ENCODE results near the gene HPGDS.
"Not testable (repeated sequence)": the region's sequence is repeated elsewhere in the genome, so short reads cannot be mapped to it uniquely, and the experiment has no call there.

HPGDS gene

DNA sequence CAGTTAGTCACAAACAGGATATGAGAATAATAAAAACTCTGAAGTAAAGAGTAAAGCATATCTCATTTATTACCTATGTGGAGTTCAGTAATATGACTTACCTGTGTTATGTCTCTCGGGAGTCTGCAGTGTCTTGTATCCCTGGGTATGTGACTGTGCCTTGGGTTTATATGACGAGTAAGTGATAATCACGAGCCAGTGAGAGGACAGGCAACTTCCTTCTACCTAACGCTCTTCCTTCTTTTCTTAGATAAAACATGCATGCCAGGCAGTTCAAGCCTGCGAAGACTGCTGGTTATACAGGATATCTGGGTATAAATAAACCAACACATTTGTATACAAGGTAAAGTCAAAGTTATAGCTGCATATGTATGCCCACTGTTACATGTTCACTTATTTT, at the start of gene HPGDS:
Gene HPGDS, minus strand, starts transcription at position 143 of the 400 bp plus-strand sequence. CDS start 8,207 bp downstream, outside the sequence.
- no peak for DNase-seq (ENCODE audit: low read depth in 2 of 2)

DNA sequence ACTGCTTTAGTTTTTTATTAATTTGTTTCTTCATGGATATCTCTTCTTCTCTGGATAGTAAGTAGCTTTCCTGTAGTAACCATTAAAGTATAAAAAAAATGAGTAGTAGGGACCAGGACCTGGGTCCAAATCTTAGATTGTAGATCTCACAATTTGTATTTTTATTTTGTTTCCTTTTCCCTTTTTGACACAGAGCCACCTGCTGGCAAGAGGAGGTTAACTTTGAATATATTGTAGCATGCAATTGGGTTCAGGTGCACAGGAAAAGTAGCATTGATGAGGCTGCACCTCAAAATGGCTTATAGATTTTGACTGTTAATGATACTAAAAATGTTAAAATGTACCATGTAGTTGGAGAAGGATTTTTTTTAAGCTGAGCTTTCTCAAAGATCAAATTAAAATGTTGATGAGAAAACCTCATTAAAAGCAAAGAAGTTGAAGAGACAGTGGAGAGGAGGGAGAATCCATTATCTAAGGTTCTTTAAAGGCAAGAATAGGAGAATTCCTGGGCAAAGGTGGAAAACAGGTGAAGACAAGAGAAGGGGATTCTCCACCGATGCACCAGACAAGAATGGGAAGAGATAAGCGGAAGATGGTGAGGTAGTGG, 48.3 kb upstream of the HPGDS start:
- DNase-seq (ENCODE audit: low read depth in 2 of 2), result no peak

DNA sequence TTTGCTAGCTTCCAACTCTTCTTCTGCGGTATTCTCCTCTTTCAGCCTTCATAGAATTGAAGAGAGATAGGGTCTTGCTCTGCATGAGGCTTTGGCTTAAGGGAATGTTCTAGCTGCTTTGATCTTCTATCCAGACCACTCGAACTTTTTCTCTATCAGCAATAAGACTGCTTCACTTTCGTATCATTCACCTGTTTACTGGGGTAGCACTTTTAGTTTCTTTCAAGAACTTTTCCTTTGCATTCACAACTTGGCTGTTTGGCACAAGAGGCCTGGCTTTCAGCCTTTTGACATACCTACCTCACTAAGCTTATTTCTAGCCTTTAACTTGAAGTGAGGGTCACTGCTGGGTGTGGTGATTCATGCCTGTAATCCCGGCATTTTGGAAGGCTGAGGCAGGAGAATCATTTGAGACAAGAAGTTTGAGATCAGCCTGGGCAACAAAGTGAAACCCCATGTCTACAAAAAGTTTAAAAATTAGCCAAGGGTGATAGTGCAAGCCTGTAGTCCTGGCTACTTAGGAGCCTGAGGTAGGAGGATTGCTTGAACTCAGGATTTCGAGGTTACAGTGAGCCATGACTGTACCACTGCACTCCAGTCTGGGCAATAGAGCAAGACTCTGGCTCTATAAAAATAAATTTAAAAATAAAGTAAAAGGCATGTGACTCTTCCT, 47.1 kb upstream of the HPGDS start:
- no peak for DNase-seq (ENCODE audit: low read depth in 2 of 2)

DNA sequence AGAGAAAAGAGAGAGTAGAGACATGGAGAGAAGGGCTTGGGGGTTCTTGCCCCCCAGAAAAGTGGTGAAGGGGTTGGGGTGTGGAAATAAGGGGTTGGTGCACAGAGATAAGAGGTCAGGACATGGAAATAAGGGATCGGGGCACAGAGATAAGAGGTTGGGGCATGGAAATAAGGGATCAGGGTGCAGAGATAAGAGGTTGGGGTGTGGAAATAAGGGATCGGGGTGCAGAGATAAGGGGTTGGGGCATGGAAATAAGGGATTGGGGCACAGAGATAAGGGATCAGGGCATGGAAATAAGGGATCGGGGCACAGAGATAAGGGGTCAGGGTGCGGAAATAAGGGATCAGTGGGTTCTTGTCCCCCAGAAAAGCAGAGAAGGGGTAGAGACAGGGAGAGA, 45.3 kb upstream of the HPGDS start:
- not testable (repeated sequence) for DNase-seq (ENCODE audit: low read depth in 2 of 2)

DNA sequence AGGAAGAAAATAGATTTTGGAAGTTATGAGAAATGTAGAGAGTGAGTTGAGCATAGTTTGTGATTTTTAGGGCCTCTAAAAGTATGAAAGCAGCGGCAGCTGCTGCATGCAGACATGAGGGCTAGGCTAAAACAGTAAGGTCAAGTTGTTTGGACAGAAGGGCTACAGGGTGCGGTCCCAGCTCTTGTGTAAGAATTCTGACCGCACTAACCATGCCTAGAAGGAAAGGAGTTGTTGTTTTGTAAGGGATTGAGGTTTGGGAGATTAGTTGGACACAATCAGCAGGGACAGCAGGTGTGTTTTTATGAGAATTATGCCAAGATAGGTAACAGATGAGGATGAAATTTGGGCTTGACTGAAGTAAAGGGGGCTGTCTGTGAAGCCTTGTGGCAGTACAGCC, 42.8 kb upstream of the HPGDS start:
- DNase-seq (ENCODE audit: low read depth in 2 of 2), result not testable (repeated sequence)

DNA sequence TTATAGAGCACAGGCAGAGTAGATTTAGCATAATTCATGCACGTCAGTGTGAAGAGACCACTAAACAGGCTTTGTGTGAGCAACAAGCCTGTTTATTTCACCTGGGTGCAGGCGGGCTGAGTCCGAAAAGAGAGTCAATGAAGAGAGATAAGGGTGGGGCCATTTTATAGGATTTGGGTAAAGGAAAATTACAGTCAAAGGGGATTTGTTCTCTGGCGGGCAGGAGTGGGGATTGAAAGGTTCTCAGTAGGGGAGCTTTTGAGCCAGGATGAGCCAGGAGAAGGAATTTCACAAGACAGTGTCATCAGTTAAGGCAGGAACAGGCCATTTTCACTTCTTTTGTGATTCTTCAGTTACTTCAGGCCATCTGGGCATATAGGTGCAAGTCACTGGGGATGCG, 40.3 kb upstream of the HPGDS start:
- not testable (repeated sequence) for DNase-seq (ENCODE audit: low read depth in 2 of 2)

DNA sequence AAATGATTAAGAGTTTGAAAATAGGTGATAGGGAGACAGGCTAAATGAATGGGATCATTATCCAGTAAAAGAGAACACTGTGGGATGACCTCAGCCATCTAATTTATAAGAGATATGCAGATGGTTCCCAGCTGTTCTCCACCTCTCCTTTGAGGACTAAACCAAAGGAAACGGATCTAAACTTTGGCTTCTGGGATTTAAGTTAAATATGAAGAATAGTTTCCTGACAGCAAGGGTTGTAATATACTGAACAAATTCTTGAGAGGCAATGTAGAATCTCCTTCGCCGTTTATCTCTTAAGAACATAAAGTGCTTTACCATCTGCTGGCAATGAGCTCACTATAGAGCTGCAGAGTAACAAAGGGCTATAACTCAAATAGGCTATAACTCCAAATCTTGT, 35.4 kb upstream of the HPGDS start:
- no peak for DNase-seq (ENCODE audit: low read depth in 2 of 2)

DNA sequence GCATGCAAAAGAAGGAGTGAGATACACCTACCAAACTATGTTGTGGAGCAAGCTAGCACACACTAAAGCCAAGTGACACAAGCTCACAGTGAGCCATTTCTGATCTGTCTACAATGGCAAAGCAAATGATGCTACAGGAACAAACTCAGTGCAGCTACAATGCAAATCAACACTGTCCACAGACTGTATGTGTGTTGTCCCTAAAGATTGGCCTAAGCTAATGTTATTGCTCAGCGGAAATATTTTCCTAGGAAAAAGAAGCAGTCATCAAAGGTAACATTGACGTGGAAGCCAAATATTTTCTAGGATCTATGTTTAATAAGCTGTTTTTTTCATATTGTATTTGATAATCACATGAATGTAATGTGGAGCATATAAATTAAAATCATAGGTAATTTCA, 34.7 kb upstream of the HPGDS start:
- no peak for DNase-seq (ENCODE audit: low read depth in 2 of 2)

DNA sequence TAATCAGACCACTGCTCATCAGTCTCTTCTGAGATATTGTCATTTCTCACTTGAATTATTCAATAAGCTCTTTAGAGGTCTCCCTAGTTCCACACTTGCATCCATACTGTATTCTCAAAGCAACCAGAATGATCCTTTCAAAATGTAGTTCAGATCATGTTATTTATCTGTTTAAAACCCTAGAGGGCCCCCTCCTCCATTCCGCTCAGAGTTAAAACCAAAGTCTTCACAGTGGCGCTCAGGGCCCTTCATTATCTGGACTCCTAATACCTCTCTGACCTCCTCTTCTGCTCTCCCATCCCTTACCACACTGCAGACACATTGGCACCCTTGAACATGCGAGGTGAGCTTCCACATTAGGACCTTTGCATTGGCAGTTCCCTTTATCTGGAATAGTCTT, 32.7 kb upstream of the HPGDS start:
- no peak for DNase-seq (ENCODE audit: low read depth in 2 of 2)

DNA sequence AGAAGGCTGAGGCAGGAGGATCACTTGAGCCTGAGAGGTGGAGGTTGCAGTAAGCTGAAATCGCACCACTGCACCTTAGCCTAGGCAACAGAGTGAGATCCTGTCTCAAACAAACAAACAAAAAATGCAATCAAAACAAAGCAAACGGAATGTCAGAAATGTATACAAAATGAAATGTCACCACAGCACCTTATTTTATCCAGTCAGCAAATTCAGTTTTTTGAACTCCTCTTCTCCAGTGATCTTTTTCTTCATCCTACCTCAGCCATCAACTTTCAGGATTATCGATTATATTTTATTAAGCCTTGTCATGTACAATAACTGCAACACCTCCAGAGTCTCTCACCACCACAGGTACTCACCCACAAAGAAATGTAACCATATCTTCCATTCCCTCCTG, 31.1 kb upstream of the HPGDS start:
- DNase-seq (ENCODE audit: low read depth in 2 of 2), result no peak

DNA sequence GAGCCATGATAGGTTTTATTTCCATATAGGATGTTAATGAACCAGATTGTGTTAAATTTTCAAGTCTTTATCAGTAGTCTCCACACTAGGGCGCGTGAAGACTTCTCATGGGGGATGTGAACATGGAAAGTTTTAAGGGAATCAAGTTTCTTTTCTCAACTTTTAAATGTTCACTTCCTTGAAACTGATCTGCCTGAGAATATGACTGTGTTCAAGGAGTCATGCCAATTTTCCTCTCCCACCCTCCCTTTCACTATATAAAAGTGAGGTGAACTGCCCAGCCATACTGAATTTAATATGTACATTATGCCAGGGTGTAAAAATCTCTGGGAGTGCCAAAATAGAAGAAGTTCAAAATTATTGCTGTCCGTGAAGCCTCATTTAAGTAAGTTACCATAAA, 30.4 kb upstream of the HPGDS start:
- no peak for DNase-seq (ENCODE audit: low read depth in 2 of 2)

DNA sequence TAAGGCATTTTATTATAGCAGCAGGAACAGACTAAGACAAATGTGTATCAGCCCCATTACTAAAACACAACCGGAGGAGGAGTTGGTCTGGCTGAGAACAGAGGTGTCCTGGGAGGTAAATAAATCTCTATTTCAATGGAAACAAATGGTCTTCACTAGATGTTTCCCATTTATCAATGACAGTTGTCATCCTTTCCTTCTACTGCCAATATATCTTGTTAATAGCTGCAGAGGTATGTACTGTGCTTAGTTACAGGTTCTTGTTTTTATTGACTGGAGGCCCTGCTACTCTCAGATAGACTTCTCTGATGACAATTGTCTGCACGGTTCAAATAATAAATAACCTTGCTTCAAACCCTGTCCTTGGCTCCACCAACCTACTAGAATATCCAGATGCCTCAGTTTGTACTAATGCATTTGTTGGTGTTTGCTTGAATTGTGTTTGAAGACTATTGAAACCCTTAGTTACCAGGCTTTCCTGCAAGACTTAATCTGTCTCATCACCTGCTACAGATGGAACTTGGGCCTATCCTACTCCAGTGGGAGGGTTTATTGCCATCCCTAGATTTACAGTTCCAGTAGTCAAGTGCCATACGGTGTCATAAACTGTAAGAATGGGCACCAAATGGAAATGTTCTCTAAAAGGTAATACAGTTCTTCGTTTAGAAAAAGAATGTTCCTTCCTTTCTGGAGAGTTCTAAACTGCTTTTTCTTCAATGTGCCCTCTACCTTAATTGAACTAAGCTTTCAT, 29.8 kb upstream of the HPGDS start:
- no peak for DNase-seq (ENCODE audit: low read depth in 2 of 2)

DNA sequence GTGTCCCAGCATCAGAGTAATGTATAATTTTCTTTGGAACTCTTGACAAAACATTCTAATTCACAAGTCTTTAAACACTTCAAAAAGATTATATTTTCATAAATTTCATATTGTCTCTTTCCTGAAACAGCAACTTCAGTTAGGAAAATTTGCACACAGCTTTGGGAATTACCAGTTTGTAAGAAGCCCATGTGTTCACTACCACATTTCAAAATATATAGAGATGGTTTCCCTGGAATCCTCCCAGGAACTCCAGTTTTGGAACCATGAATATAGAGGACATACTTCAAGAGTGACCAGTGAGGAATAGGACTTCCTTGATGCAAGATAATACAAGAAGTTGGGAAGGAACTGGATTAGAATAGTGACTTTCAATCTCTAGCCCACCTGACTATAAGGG, 28.7 kb upstream of the HPGDS start:
- DNase-seq (ENCODE audit: low read depth in 2 of 2), result no peak

DNA sequence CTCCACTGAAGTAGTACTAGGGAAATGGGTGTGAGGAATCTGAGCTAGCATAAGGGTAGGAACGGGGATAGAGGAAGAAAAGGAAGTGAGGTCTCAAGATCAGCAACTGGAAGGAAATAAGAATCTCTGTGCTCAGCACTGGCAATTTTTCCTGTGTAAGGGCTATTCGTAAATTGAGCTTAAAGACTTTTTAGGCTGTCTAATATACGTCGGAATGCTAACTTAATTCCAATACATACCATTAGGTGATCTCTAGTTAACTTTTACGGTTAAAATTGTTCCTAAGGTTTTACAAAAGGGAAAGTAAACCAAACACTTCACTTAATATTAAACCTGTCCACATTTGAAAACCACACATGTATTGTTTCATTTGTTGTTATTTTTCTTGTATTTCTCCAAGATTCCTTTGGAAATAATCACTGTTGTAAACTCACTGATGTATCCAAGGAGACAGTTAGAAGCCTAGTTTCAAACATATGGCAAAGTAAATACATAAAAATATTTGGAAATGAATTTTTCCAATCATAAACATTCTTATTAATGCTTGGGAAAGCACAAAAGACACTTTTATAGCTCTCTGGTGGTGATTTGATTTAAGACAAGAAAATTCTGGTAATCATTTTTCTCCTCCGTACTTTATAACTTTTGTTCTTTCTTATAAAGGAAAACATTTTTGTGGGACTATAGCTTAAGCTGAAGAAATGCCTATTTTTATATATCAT, 28.1 kb upstream of the HPGDS start:
- no peak for DNase-seq (ENCODE audit: low read depth in 2 of 2)

DNA sequence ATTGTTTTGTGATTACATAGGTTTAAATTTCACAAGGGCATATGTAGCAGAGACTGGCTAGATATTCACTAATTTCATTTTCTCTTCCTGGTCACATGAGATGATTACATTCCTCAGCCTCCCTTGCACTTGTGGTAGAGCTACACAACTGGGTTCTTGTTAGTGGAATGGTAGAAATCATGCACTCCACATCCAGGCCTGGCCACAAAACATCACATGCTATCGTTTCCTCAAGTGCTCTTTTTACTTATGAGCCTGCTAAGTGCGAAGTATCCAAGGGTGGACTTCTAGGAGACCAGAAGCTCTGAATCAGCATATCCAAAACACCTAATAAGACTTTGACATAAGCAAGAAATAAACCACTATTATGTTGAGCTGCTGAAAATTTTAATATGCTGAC, 26.4 kb upstream of the HPGDS start:
- no peak for DNase-seq (ENCODE audit: low read depth in 2 of 2)

DNA sequence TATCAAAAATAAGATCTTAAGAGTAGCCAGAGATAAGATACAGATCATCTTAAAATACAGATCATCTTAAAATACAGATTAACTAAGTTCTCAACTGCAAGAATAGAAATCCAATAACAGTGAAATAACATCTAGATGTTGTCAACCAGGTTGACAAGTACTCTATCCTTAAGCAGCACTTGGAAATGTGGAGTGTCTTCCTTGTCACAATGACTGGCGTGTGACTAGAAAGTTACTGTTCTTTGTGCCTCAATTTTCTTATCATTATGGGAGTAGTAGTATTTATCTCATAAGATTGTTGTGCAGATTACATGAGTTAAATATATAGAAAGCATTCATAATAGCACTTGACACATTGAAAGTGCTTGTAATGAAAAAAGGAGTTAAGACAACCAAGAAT, 25.8 kb upstream of the HPGDS start:
- DNase-seq (ENCODE audit: low read depth in 2 of 2), result no peak

DNA sequence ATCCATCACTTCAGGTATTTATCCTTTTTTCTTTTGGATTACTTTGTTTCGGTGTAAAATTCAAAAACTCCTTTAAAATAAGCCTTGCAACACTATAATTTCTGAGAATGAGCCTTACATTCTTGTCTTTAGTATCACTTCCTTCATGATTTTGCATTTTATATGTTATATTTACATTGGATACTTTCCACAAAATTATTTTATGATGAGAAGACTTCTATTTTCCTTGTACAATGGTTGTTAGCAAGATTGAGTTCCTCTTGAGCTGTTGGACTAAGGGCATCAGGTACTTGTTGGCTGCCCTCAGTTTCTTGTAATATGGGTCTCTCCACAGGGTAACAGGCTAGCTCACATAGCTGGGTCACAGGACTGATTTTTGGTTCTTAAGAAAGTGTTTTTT, 22.7 kb upstream of the HPGDS start:
- DNase-seq (ENCODE audit: low read depth in 2 of 2), result no peak

DNA sequence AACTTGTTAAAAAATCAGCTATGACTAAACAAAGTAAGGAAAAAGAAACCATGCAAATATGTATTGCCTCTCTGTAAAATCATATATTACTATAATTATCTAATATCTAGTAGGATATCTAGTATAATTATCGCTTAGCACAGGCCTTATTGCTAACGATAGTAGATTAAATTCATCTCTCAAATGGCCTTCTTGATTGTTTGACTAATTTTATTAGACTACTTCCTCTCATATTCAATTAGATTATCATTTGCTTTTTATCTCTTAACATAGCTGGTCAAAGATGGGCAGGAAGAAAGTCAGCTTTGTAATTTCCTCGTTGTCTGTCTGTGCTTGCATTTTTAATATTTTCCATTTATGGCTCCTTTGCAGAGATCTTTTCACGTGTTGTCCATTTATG, 21.9 kb upstream of the HPGDS start:
- DNase-seq (ENCODE audit: low read depth in 2 of 2), result no peak

DNA sequence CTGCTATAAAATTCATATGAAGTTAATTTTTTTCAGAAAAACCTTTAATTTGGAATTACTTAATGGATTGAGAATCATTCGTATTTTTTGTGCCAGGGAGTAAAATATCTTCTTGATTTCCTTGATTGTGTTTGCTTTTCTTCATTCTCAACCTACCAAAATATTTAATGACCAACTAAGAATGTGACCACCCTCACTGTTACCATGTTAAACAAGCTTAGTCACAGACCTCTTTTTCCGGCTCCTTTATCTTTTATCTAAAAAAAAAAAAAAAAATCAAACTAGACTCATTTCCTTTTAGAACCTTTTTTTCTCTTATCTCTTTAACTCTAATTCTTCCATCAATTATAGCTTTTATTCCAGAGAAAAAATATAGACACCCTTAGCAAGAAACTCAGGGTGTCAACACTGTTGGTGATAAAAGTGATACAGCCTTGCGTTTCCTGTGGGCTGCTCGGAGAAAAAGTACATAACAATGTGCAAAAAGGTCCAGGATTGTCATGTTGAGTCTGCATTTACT, 20.6 kb upstream of the HPGDS start:
- no peak for DNase-seq (ENCODE audit: low read depth in 2 of 2)

DNA sequence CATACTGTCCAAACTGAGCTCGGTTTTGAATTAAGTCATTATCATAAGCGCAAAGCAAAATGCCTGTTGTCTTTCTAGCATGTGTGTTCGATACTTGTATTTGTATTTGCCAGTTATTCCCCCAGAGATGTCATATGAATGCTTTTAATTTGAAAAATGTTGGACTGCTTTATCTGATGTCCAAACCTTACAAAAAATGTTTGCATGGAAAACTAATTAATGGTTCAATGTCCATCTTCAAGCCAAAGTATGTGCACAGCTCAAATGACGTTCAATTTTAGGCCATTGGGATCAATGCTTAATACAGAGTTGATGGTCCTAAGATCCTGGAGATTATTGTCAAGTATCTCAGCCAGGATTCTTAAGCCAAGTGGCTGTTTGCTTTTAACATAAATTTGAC, 17.2 kb upstream of the HPGDS start:
- no peak for DNase-seq (ENCODE audit: low read depth in 2 of 2)

DNA sequence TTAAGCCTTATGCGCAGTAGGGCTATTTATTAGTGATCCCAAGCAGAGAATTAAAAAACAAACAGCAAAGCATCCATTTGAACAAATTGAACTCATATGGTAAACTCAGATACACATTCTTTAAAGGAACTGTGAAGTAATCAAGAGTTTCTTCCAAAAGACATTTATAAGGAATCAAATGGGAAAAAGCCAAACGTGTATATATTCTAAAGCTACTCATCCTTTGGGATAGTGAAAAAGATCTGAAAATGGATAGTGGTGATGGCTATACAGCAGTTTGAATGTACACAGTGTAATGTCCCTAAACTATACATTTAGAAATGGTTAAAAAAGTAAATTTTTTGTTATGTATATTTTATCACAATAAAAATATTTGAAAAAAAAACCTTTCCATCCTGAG, 16.6 kb upstream of the HPGDS start:
- no peak for DNase-seq (ENCODE audit: low read depth in 2 of 2)

DNA sequence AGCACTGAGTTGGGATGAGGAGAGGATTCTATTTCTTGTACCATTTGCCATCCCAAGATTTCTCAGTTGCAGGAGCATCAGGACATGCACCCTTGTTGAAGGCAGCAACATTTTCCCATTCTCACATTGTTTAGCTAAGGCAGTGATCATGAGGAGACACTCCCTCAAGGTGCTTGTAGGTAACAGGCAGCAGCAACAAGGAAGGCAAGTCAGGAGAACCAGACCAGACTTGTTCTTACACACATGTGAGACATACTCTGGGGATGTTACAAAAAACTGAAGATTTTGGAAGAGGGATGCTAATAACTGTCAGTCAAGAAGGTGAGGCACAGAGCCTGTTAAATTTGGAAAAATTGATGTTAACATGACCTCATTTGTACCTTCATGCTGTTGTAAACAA, 15.5 kb upstream of the HPGDS start:
- DNase-seq (ENCODE audit: low read depth in 2 of 2), result no peak
